ENCODE results near the gene CLDN1. TPM values are rescaled to one million over a fixed set of nuclear protein-coding genes. Genes with fewer than 3 reads are reported as not detected.
A peak's percentile ranks its signal among the peaks of the same experiment; 100 is the strongest.

The CLDN1 gene
- total and polyA plus RNA-seq, 2 donors (not counting 1 experiment from before 2014, with no cell fraction given): 3.0 to 7.1 TPM

- DNase-seq (ENCODE audit: low read depth in 2 of 2): peak; percentile 75 to 97
- Histone ChIP-seq H3K4me2 (ENCODE audit: extremely low read depth, insufficient read depth, low read length) (peak overlapping the region; percentile 68), H4K20me1 (ENCODE audit: control insufficient read depth, extremely low read depth, insufficient read depth, low read length) (no peaks in the 10 kb centered on the region), H3K4me3 (replicated peaks in 1 of 4; ENCODE audit: control extremely low read depth in 1 of 4, insufficient read depth in 1 of 4, low read depth in 3 of 4, low read length in 4 of 4) (no peak overlapping the region), H3K79me2 (ENCODE audit: control insufficient read depth, insufficient read depth, low read length) (no peaks in the 10 kb centered on the region), H3K9ac (ENCODE audit: insufficient read depth, low read length) (no peak overlapping the region), H3K36me3 (ENCODE audit: control insufficient read depth, insufficient read depth, low read length) (no peaks in the 10 kb centered on the region), H3K9me3 (ENCODE audit: control insufficient read depth, insufficient read depth, low read depth, low read length) (no peaks in the 10 kb centered on the region), H3K27ac (ENCODE audit: insufficient read depth, low read length) (peak overlapping the region; percentile 78), H3K27me3 (ENCODE audit: control insufficient read depth, insufficient read depth, low read length) (no peaks in the 10 kb centered on the region), H2AFZ (ENCODE audit: low read length) (peak overlapping the region; percentile 61), H3K4me1 (ENCODE audit: control insufficient read depth, extremely low read depth, insufficient read depth, low read length) (no peaks in the 10 kb centered on the region)
- no peak for TF ChIP-seq CTCF (conservative IDR thresholded peaks at IDR 0.05 in 1 of 2, IDR thresholded peaks at IDR 0.05 in 1 of 2; ENCODE audit: low read depth in 1 of 2, low read length in 2 of 2)
Observed at GRCh38 chr3:190345027-190345821, 23.0 kb upstream of the CLDN1 start.

GRCh38 chr3:190340071-190340470 lies 17.8 kb upstream of the CLDN1 start:
- Histone ChIP-seq H2AFZ (ENCODE audit: low read length) (no peak overlapping the region), H4K20me1 (ENCODE audit: control insufficient read depth, extremely low read depth, insufficient read depth, low read length) (no peaks in the 10 kb centered on the region), H3K79me2 (ENCODE audit: control insufficient read depth, insufficient read depth, low read length) (no peaks in the 10 kb centered on the region), H3K9ac (ENCODE audit: insufficient read depth, low read length) (no peak overlapping the region), H3K27me3 (ENCODE audit: control insufficient read depth, insufficient read depth, low read length) (no peaks in the 10 kb centered on the region), H3K9me3 (ENCODE audit: control insufficient read depth, insufficient read depth, low read depth, low read length) (no peaks in the 10 kb centered on the region), H3K36me3 (ENCODE audit: control insufficient read depth, insufficient read depth, low read length) (no peaks in the 10 kb centered on the region), H3K27ac (ENCODE audit: insufficient read depth, low read length) (no peak overlapping the region), H3K4me2 (ENCODE audit: extremely low read depth, insufficient read depth, low read length) (no peak overlapping the region), H3K4me1 (ENCODE audit: control insufficient read depth, extremely low read depth, insufficient read depth, low read length) (no peaks in the 10 kb centered on the region), H3K4me3 (replicated peaks in 1 of 4; ENCODE audit: control extremely low read depth in 1 of 4, insufficient read depth in 1 of 4, low read depth in 3 of 4, low read length in 4 of 4) (no peak overlapping the region)
- DNase-seq (ENCODE audit: low read depth in 2 of 2): peak in 1 of 2 donors; percentile 33
- TF ChIP-seq EZH2 (IDR thresholded peaks at IDR 0.05; ENCODE audit: low read length, missing control alignments) (no peak), CTCF (conservative IDR thresholded peaks at IDR 0.05 in 1 of 2, IDR thresholded peaks at IDR 0.05 in 1 of 2; ENCODE audit: low read depth in 1 of 2, low read length in 2 of 2) (no peak)

GRCh38 chr3:190339130-190339529 lies 16.9 kb upstream of the CLDN1 start:
- Histone ChIP-seq H3K27me3 (ENCODE audit: control insufficient read depth, insufficient read depth, low read length) (no peaks in the 10 kb centered on the region), H3K4me2 (ENCODE audit: extremely low read depth, insufficient read depth, low read length) (no peak overlapping the region), H3K79me2 (ENCODE audit: control insufficient read depth, insufficient read depth, low read length) (no peaks in the 10 kb centered on the region), H3K9me3 (ENCODE audit: control insufficient read depth, insufficient read depth, low read depth, low read length) (no peaks in the 10 kb centered on the region), H3K4me1 (ENCODE audit: control insufficient read depth, extremely low read depth, insufficient read depth, low read length) (no peaks in the 10 kb centered on the region), H3K27ac (ENCODE audit: insufficient read depth, low read length) (no peak overlapping the region), H2AFZ (ENCODE audit: low read length) (no peak overlapping the region), H3K36me3 (ENCODE audit: control insufficient read depth, insufficient read depth, low read length) (no peaks in the 10 kb centered on the region), H3K4me3 (replicated peaks in 1 of 4; ENCODE audit: control extremely low read depth in 1 of 4, insufficient read depth in 1 of 4, low read depth in 3 of 4, low read length in 4 of 4) (no peak overlapping the region), H3K9ac (ENCODE audit: insufficient read depth, low read length) (no peak overlapping the region), H4K20me1 (ENCODE audit: control insufficient read depth, extremely low read depth, insufficient read depth, low read length) (no peaks in the 10 kb centered on the region)
- peak in 1 of 2 donors; percentile 63 for DNase-seq (ENCODE audit: low read depth in 2 of 2)
- TF ChIP-seq CTCF (conservative IDR thresholded peaks at IDR 0.05 in 1 of 2, IDR thresholded peaks at IDR 0.05 in 1 of 2; ENCODE audit: low read depth in 1 of 2, low read length in 2 of 2) (peak in 1 of 2 donors; percentile 3), EZH2 (IDR thresholded peaks at IDR 0.05; ENCODE audit: low read length, missing control alignments) (no peak)

All from fibroblast of lung (primary cell).